SK-N-SH treated with all-trans-retinoic acid at 6 μM for 48 hours (cell line): ENCODE data around the gene KCNK3.

Experiments
- ARNTL ChIP-seq: fragments of 450-650 bp; formaldehyde crosslinking; IDR thresholded peaks from 2 replicates; pipeline ENCODE4 v1.5.0; 2020; ENCODE audit warnings: low read depth, mild to moderate bottlenecking, moderate library complexity, borderline replicate concordance
- CREB5 ChIP-seq: fragments of 250-450 bp; sonication (Bioruptor Pico); IDR thresholded peaks from 2 replicates; pipeline ENCODE4 v1.5.1; 2020; ENCODE audit warnings: low read depth, mild to moderate bottlenecking, moderate library complexity
- ESRRG ChIP-seq: fragments of 250-450 bp; sonication (Bioruptor Pico); IDR thresholded peaks from 2 replicates; pipeline ENCODE4 v1.6.1; 2021; ENCODE audit warnings: mild to moderate bottlenecking
- OSR1 ChIP-seq: fragments of 250-450 bp; sonication (Bioruptor Pico); IDR thresholded peaks from 2 replicates; pipeline ENCODE4 v1.8.0; 2022; ENCODE audit warnings: moderate library complexity, mild to moderate bottlenecking, inconsistent platforms

GRCh38 chr2:26650713-26651469 is 41.6 kb upstream of the KCNK3 start:
- TF ChIP-seq CREB5 (CRISPR knock-in tag) (no peak), ESRRG (CRISPR knock-in tag) (no peak), ARNTL (CRISPR knock-in tag) (no peak), OSR1 (CRISPR knock-in tag) (no peak)
